ENCODE measurements around the gene CCL3. TPM values are rescaled to one million over a fixed set of nuclear protein-coding genes. Genes with fewer than 3 reads are reported as not detected.
"Not testable (repeated sequence)": the region's sequence is repeated elsewhere in the genome, so short reads cannot be mapped to it uniquely, and the experiment has no call there.

The CCL3 gene
- total RNA-seq, 1 donor from 2014 or later, result 7.2 TPM

DNA sequence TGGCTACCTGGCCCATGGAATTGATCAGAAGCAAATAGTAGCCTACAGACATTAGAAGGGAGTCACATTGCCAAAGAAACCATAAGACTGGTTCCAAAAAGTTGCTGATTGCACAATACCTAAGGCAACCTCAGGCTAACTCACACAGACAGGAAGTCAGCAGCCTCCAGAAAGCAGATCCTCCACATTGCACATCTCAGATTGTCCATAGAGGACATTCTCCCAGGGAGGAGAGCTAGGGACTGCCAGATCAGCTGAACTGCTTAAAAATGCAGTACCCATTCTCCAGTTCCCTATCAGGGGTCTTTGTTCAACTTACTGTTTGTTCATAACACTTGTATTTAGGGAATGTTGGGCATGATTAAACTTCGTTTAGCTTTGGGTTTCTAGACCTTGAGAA, 4.2 kb downstream of the CCL3 start:
- no peak for DNase-seq

DNA sequence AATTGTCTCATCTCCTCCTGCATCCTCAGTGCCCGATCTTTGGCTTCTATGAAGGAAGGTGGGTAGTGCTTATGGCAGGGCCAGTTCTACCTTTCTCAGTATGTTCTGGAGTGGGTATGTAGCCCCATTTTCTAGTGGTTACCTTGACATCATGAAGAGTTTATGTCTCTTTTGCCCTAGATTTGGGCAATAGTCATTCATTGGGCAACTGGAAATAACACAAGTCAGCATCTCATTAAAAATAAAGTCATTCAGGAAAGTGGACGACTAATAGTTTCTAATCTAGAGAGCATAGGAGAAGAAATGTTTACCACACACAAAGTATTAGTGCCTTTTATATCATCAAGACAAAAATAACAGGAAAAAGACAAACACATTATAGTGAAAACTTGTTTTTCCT, 6.3 kb downstream of the CCL3 start:
- not testable (repeated sequence) for DNase-seq

DNA sequence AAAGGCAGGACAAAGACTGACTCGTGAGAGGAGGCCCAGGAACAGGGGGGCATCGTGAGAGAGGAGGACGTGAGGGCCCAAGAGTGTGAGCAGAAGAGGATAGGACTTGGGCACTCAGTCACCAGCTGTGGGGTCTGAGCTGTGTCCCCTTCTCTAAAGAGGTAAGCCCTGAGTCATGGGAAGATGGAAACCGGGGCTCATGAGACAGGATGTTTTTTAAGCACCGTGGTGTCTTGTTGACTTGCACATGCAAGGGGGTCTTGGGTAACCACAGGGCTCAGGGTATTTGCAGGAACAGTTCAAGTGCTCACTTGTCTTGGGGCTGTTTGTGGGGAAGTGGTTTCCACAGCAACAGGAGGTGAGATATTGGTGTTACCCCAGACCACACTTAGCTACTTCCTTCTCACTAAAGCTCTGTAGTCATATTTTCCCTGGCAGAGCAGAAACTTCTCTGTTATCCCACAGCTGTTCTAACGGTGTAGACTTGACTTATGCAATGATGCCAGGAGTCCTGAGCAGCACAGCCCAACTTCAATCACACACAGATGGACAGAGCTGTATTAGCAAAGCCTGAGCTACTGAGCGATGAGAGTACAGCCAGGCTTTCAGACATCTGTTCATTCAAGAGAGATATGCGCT, 7.3 kb downstream of the CCL3 start:
- DNase-seq, result not testable (repeated sequence)

DNA sequence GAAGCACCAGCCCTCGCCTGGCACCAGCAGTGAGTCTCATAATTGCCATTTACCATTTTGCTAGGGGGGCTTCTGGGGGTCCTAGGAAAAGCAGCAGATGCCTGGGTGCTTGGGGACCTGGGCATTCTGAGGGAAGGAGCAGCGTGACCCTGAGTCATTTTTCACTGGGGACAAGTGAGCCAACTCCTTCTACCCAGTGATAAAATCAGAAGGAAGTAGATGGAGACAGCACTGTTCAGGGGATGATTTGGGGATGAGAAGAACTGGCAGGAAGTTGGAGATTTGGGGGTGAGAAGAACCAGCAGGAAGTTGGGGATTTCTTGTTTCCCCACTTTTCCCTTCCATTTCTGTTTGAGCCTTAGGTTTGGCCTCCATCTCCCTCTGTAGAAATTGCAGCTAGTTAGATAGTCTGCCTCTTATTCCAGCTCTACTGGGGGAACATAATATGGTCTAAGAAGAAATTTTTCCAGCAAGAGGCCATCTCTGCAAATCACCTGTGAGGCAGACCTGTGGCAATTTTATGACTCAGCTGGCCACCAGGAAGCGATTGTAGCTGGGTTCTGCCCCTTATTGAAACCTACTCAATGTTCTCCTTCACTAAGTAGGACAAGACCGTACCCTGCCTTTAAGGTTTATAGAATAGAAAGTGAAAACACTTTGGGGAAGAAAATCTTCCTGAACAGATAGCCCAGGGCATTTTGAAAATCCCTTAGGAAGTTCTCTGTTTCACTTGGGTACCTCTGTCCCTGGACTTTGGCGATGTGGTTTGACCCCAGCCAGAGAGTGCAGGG, 8.1 kb downstream of the CCL3 start:
- not testable (repeated sequence) for DNase-seq

DNA sequence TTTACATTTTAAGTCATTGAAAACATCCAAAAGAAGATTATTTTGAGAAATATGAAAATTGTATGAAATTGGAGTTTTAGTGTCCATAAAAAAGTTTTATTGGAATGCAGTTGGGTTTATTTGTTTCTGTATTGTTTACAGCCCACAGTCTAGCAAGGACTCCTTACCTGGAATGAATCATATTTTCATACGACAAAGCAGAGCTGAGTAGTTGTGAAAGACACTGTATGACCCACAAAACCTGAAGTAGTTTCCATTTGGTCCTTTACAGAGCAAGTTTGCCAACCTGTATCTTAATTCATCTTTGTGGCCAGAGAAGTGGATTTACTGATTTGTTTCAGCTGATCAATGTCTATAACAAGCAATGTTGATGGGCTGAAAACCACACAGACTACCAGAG, 15.6 kb downstream of the CCL3 start:
- DNase-seq, result no peak

DNA sequence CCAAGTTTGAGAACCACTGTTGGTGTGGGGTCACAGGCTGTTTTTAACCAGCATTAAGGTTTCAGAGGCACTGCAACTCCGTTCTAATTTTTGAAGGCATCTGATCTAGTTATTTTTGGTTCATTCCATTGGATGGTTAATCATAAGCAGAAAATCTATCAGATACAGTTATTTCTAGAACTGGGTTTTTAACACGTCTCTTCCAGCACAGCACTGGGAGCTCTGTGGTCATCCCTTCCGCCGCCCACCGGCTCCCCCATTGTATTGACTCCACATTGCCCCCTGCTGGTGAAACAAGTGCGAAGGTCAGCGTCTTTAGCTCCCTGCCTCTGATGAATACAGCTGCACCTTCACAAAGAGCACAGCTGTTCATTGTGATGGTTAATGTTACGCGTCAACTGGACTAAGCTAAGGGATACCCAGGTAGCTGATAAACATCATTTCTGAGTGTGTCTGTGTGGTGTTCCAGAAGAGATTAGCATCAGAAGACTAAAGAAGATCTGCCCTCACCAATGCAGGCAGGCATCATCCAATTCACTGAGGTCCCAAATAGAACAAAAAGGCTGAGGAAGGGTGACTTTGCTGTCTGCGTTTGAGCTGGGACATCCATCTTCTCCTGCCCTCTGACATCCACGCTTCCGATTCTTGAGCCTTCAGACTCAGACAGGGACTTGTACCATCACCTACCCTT, 17.4 kb downstream of the CCL3 start:
- no peak for DNase-seq

DNA sequence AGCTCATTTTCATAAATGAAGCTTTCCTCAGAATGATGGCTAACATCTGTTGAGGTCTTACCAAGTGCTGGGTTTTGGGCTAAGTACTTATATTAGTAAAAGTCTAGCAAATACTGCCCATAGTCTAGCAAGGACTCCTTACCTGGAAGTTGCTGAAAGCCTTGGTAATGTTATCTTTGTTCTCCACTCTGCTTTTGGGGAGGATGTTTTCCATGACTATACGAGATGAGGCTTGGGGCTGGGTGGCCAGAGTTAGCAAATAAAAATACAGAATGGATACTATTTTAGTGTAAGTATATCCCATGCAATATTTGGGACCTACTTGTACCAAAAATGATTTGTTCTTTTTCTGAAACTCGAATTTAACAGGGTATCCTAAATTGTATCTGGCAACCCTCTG, 18.2 kb downstream of the CCL3 start:
- DNase-seq, result no peak

DNA sequence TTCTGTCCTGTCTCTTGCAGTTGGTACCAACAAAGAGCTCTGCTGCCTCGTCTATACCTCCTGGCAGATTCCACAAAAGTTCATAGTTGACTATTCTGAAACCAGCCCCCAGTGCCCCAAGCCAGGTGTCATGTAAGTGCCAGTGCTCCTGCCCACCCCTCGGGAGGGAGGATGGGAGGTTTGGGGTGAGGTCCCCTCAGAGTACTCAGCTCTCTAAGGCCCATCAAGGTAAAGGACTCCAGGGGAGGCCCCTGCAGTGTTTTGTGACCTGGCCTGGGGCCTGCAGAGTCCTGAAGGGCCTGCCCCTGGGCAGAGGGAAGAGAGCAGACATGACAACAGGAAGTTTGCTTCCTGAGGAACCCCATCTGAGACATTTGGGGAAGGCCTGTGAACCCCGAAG, 19.5 kb downstream of the CCL3 start:
- DNase-seq, result no peak

DNA sequence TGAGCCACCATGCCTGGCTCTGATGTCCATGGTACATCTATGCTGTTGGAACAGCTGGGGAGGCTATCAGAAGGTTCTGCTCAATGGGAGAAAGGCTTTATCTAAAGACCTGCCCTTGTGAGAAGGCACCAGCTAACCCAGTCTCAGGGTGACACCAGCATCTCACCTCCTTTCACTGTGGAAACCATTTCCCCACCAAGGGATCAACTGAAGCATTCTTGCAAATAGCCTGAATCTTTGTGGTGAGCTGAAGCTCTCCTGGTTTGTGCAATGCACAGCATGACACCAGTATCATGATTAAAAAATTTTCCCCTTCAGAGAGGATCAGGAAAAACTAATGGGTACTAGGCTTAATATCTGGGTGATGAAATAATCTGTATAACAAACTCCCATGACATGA, 20.8 kb downstream of the CCL3 start:
- no peak for DNase-seq

DNA sequence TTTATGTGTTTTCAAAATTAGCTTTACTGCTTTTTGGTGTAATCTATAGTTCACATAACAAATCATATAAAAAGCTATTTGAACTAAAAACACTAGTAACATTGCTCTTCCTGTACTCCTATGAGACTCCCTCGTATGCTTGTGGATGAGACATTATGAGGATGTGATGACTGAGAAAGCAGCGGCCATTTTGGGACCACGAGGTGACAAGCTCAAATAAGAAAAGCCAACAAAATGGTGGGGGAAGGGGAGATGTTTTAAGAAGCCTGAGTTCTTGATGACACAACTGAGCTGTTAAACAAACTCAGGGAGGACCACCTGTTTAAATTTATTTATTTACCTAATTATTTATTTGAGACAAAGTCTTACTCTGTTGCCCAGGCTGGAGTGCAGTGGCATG, 21.4 kb downstream of the CCL3 start:
- no peak for DNase-seq

DNA sequence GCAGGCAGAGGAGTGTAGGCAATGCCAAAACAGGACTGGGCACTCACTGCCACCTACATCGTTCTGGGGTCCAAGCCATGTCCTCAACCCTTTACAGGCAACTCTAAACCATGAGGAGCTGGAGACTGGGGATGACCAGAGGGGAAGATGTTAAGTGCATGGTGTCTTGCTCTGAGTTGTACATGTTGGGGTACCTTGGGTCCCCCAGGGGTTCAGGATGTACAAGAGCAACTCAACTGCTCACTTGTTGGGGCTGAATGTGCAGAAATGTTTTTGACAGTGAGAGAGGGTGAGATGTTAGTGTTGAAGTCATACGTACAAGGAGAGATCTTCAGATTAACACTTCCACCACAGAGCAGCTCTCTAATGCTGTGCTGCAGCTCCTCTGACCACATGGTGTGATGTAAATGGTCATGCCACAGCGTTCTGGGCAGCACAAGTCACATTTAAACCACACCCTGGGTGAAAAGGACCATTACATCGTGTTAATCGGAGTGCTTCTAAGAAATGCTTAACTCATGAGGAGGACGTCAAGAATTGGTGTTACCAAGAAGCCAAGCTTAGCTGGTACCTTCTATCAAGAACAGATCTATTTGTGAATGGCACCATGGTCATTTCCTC, 23.5 kb downstream of the CCL3 start:
- no peak for DNase-seq

DNA sequence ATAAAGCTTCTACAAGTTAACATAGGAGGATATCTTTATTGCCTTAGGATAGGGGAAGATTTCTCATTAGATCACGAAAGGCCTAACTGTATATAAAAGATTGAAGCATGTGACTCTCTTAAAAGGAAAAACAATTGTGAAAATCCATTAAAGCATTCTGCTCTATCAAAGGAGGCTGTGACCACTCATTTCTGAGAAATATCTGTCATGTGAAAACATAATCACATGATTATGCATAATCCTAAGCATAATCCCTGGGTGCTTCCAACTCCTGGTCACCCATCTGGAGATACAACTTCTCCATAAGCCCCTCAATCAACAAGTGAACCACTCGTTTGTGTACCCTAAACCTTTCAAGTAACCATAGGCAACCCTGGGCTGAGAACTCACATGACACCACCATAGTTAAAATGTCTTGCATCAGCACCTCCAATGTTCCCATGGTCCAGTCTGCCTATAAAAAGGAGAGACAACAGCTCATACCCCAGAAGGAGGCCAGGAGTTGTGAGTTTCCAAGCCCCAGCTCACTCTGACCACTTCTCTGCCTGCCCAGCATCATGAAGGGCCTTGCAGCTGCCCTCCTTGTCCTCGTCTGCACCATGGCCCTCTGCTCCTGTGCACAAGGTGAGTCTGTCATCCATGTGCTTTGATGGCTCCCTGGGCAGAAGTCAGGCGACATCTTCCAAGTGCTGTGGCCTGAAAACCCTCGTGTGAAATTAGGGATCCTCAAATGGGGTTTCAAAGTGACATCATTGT, 26.0 kb downstream of the CCL3 start, which contains the start of gene CCL18:
Gene CCL18, plus strand, starts transcription at position 487 of the 756 bp plus-strand sequence. Its CDS starts 71 bp downstream, at position 558.
- no peak for DNase-seq

DNA sequence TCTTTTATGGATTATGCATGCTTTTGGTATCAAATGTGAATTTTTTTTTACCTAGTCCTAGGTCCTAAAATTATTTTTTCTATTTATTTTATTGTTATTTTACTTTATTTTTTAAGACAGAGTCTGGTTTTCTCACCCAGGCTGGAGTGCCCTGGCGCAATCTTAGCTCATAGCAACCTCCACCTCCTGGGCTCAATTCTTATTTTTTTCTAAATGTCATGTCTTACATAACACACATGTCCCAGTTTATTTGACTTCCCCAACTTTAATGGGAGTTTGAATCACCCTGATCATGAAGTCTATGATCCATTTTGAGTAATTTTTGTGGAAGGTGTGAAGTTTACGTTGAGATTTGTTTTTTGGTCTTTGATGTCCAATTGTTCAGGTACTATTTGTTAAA, 29.1 kb downstream of the CCL3 start:
- no peak for DNase-seq

DNA sequence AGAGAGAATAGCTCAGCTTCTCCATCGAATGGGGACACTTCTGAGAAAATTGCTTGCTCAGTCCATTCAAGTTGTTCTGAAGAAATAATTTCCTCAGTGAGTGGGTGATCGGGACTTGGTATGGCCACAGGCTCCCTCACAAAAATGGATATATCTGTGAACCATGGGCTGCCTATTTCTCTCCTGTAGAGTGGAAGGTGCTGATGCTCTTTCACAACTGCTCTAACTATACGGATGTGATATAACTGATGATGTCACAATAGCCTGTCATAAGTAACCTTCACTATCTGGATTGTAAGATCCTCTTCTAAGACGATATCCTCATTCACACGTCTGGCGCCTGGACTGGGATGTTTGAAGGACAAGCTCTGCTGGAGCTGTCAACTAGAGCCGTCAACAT, 30.5 kb downstream of the CCL3 start:
- no peak for DNase-seq

DNA sequence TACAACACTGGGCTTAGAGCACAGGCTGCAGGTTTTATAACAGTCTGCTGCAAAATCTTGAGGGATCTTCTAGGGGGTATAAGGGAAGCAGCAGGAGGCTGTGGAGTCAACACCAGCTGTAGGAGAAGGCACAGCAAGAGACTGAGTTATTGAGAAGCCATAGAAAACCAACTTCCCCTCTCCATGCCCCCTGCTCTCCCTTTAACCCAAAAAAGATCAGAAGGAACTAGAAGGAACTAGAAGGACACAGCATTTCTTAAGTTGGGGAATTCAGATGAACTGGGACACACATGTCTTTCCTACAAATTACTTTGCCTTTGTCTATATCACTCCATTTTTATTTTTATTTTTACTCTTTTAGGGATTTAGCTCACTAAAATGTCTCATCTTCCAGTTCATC, 32.0 kb downstream of the CCL3 start:
- DNase-seq, result no peak

DNA sequence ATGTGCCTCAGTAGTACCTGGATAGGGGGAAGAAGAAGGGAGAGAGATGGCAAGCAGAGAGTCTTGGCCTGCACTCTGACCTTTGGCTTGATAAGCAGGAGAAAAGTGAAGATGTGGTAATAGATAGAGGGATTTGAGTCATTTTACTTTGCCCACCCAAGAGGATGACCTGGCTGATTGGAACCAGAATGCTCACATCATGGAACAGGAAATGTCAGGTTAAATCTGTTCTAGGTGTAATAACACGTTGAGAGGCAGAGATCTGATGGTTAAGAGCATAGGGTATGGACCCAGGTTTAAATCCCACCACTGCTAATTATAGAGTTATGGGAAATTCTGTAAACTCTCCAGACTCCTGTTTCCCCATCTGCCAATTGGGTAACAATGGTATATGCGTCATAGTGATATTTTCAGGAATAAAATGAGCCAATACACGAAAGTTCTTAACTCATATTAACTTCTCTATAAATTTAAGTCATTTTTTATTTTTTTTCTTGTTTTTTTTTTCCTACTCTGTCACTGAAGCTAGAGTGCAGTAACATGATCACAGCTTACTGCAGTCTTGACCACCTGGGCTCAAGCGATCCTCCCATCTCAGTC, 33.9 kb downstream of the CCL3 start:
- no peak for DNase-seq

DNA sequence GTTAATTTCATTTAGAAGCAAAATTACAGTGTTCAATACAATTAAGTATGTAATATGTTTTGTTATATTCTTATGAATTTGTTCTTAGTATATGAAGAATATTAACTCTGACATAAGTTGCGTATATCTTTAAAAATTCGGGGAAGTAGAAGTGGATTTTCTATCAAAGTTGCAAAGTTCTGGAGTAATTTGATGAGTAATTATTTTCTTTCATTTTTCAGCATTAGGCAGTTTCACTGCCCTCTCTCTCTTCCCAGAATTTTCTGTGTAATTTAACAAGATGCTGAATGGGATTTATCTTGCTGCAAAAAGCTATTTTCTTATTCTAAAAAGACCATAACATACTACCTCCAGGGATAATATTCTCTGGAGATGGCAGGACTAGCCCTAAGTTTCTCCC, 34.8 kb downstream of the CCL3 start:
- no peak for DNase-seq

DNA sequence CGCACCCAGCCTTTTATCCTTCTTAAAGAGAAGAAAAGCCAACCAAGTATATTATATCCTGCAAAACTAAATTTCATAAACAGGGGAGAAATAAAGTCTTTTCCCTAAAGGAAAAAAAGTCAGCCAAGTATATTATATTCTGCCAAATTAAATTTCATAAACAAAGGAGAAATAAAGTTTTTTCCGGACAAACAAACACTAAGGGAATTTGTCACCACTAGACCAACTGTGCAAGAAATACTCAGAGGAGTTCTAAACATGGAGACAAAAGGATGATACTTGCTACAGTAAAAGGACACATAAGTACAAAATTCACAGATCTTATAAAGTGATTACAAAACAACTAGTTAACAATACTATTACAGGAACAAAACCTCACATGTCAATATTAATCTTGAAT, 40.3 kb downstream of the CCL3 start:
- no peak for DNase-seq

DNA sequence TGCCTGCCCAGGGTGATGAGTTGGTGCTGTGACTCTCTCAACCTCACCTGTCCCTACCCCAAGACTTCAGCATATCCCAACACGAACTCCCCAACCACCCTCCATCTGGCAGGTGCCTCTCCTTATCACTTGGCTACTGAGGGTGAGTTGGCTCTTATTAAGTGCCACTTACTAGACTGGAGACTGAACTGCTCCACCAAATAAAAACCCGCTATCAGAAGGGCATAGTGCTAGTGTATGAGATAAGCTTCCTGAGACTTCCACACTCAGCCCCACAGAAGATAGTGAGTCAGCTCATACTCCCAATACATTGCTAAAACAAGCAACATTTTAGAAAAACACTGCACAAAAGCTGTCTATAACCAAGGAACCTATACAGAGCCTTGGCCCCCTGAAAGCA, 41.9 kb downstream of the CCL3 start:
- DNase-seq, result no peak

Measured in occipital lobe (tissue), 2 donors.